H1 (cell line): ENCODE results near the gene FBXO8. TPM values are rescaled to one million over a fixed set of nuclear protein-coding genes. Genes with fewer than 3 reads are reported as not detected.

Experiments
- CTCF ChIA-PET: fragments of 300-600 bp; sonication (Branson Sonifier 250); formaldehyde crosslinking; loops from one replicate; lab custom pipeline; 2021; ENCODE audit not compliant: partially characterized antibody; lab: Charles Lee
- POLR2A ChIA-PET: fragments of 300-600 bp; sonication (Branson Sonifier 250); formaldehyde crosslinking; loops from one replicate; lab custom pipeline; 2021; ENCODE audit warnings: inconsistent platforms; ENCODE audit not compliant: partially characterized antibody; lab: Charles Lee
- DNase-seq, 2 experiments: peaks; one replicate each; pipeline versions ENCODE4 v3.0.0 to v3.0.0-alpha.2; 2010 to 2022; ENCODE audit warnings: low spot score in 2 of 2, low read depth in 1 of 2, mixed read lengths in 1 of 2
- FAIRE-seq: peaks from 2 replicates; lab custom pipeline; 2011; peaks lifted over from hg19 to GRCh38; lab: Jason Lieb, UNC
- H2AFZ ChIP-seq: 2 replicates; pipeline ENCODE4 v1.8.1; 2012; ENCODE audit warnings: low read length, inconsistent platforms
- H2AK5ac ChIP-seq: 2 replicates; pipeline ENCODE4 v1.6.1; 2013; ENCODE audit warnings: low read depth, low read length
- H2BK120ac ChIP-seq: replicated peaks from 2 replicates; pipeline ENCODE3; 2013; ENCODE audit warnings: low read depth, low read length, inconsistent platforms
- H2BK12ac ChIP-seq: 2 replicates; pipeline ENCODE4 v1.6.1; 2013; ENCODE audit warnings: low read depth, low read length
- H2BK15ac ChIP-seq: 2 replicates; pipeline ENCODE4 v1.6.1; 2013; ENCODE audit warnings: low read length
- H2BK20ac ChIP-seq: 2 replicates; pipeline ENCODE4 v1.6.1; 2013; ENCODE audit warnings: low read length
- H2BK5ac ChIP-seq: 2 replicates; pipeline ENCODE4 v1.6.1; 2013; ENCODE audit warnings: low read depth, low read length
- H3K14ac ChIP-seq: 2 replicates; pipeline ENCODE4 v1.6.1; 2013; ENCODE audit warnings: inconsistent platforms; ENCODE audit not compliant: insufficient read length
- H3K18ac ChIP-seq: 2 replicates; pipeline ENCODE4 v1.6.1; 2013; ENCODE audit warnings: low read length; ENCODE audit errors: extremely low read depth
- H3K23ac ChIP-seq: 2 replicates; pipeline ENCODE4 v1.6.1; 2013; ENCODE audit warnings: inconsistent platforms; ENCODE audit not compliant: insufficient read length
- H3K23me2 ChIP-seq: 2 replicates; pipeline ENCODE4 v1.6.1; 2013; ENCODE audit warnings: low read depth, low read length
- H3K27ac ChIP-seq: 2 replicates; pipeline ENCODE4 v1.6.1; 2011; ENCODE audit warnings: low read depth, low read length, inconsistent platforms
- H3K27me3 ChIP-seq, 4 experiments: replicated peaks in 1 of 4; 1 replicate in 1 of 4; 2 replicates in 3 of 4; pipeline versions ENCODE4 v1.6.1 to v1.8.1; 2011 to 2013; ENCODE audit warnings: low read length in 3 of 4, mild to moderate bottlenecking in 3 of 4, inconsistent platforms in 2 of 4, mixed read lengths in 2 of 4, moderate library complexity in 1 of 4; ENCODE audit not compliant: control insufficient read depth in 3 of 4, insufficient read depth in 3 of 4; ENCODE audit errors: extremely low read depth in 1 of 4
- H3K36me3 ChIP-seq, 4 experiments: 2 replicates each; pipeline versions ENCODE4 v1.6.1 to v1.8.1; 2011 to 2013; ENCODE audit warnings: mild to moderate bottlenecking in 4 of 4, low read length in 3 of 4, moderate library complexity in 2 of 4, control low read depth in 1 of 4, inconsistent platforms in 1 of 4; ENCODE audit not compliant: insufficient read depth in 4 of 4, control insufficient read depth in 2 of 4
- H3K4ac ChIP-seq: replicated peaks from 2 replicates; pipeline ENCODE3; 2013; ENCODE audit warnings: low read length, low read depth, mixed read lengths, inconsistent platforms; ENCODE audit not compliant: insufficient read length
- H3K4me1 ChIP-seq, 4 experiments: replicated peaks in 1 of 4; 1 replicate in 1 of 4; 2 replicates in 3 of 4; pipeline versions ENCODE4 v1.6.1 to v1.8.1; 2011 to 2013; ENCODE audit warnings: low read length in 3 of 4, inconsistent platforms in 2 of 4, mixed read lengths in 1 of 4; ENCODE audit not compliant: insufficient read depth in 4 of 4, control insufficient read depth in 3 of 4
- H3K4me2 ChIP-seq, 2 experiments: 2 replicates each; pipeline versions ENCODE4 v1.6.1 to v1.8.1; 2011 to 2013; ENCODE audit warnings: low read depth in 2 of 2, low read length in 2 of 2, control low read depth in 1 of 2, inconsistent platforms in 1 of 2, mild to moderate bottlenecking in 1 of 2; ENCODE audit not compliant: insufficient read depth in 1 of 2
- H3K4me3 ChIP-seq, 4 experiments: fragments of 200-600, 300-600 bp in 1 of 4; sonication (generic), shearing (Covaris generic), sonication (Bioruptor Twin) in 1 of 4; 2 replicates each; pipeline versions ENCODE4 v1.5.1 to v1.8.1; 2011 to 2016; ENCODE audit warnings: low read length in 4 of 4, low read depth in 3 of 4, control low read depth in 2 of 4, inconsistent platforms in 2 of 4, mild to moderate bottlenecking in 2 of 4, mixed read lengths in 1 of 4, moderate library complexity in 1 of 4; ENCODE audit not compliant: insufficient read depth in 2 of 4; ENCODE audit errors: extremely low read depth in 1 of 4
- H3K56ac ChIP-seq: replicated peaks from 2 replicates; pipeline ENCODE3; 2013; ENCODE audit warnings: low read depth, mild to moderate bottlenecking, mixed read lengths, low read length, inconsistent platforms; ENCODE audit not compliant: insufficient read length
- H3K79me1 ChIP-seq: 2 replicates; pipeline ENCODE4 v1.6.1; 2013; ENCODE audit warnings: low read depth, low read length, control low read depth
- H3K79me2 ChIP-seq, 2 experiments: 2 replicates each; pipeline versions ENCODE4 v1.6.1 to v1.8.1; 2012 to 2013; ENCODE audit warnings: low read length in 2 of 2, mild to moderate bottlenecking in 2 of 2, inconsistent platforms in 1 of 2; ENCODE audit not compliant: insufficient read depth in 2 of 2, control insufficient read depth in 1 of 2
- H3K9ac ChIP-seq, 4 experiments: replicated peaks in 1 of 4; 1 replicate in 1 of 4; 2 replicates in 3 of 4; pipeline versions ENCODE4 v1.6.1 to v1.8.1; 2011 to 2013; ENCODE audit warnings: low read depth in 3 of 4, low read length in 3 of 4, control low read depth in 2 of 4, mild to moderate bottlenecking in 2 of 4, moderate library complexity in 2 of 4, inconsistent platforms in 1 of 4; ENCODE audit errors: extremely low read depth in 1 of 4
- H3K9me3 ChIP-seq, 2 experiments: 2 replicates each; pipeline versions ENCODE4 v1.6.1 to v1.8.1; 2012 to 2013; ENCODE audit warnings: mild to moderate bottlenecking in 2 of 2, moderate library complexity in 2 of 2, control low read depth in 1 of 2, inconsistent platforms in 1 of 2, low read depth in 1 of 2, low read length in 1 of 2, mixed read lengths in 1 of 2; ENCODE audit not compliant: insufficient read depth in 2 of 2
- H4K20me1 ChIP-seq, 2 experiments: replicated peaks in 1 of 2; 2 replicates each; pipeline versions ENCODE3 to v1.8.1; 2011 to 2013; ENCODE audit warnings: inconsistent platforms in 2 of 2, low read length in 2 of 2, mild to moderate bottlenecking in 1 of 2; ENCODE audit not compliant: insufficient read depth in 2 of 2, control insufficient read depth in 1 of 2
- H4K5ac ChIP-seq: 2 replicates; pipeline ENCODE4 v1.6.1; 2013; ENCODE audit warnings: low read length, low read depth, mixed read lengths, inconsistent platforms; ENCODE audit not compliant: insufficient read length
- H4K8ac ChIP-seq: 2 replicates; pipeline ENCODE4 v1.8.0; 2013; ENCODE audit warnings: mild to moderate bottlenecking, moderate library complexity, low read length, inconsistent platforms; ENCODE audit not compliant: insufficient read depth; ENCODE audit errors: extremely low read depth
- H4K91ac ChIP-seq: replicated peaks from 2 replicates; pipeline ENCODE3; 2013; ENCODE audit warnings: low read length, mixed read lengths, inconsistent platforms; ENCODE audit not compliant: insufficient read length
- BACH1 ChIP-seq: IDR thresholded peaks from 2 replicates; pipeline ENCODE4 v1.6.1; 2012; ENCODE audit warnings: low read length, improper control_type of control experiment
- BRCA1 ChIP-seq: IDR thresholded peaks from 2 replicates; pipeline ENCODE4 v1.6.1; 2012; ENCODE audit warnings: low read depth, low read length, improper control_type of control experiment
- EZH2 ChIP-seq: fragments of 200-600 bp; sonication (generic); IDR thresholded peaks from 2 replicates; pipeline ENCODE4 v1.7.1; 2012; ENCODE audit warnings: low read depth, mild to moderate bottlenecking, moderate library complexity, low read length, inconsistent platforms; ENCODE audit not compliant: severe bottlenecking
- RBBP5 ChIP-seq: IDR thresholded peaks from 2 replicates; pipeline ENCODE4 v1.7.1; 2012; ENCODE audit warnings: low read depth, mild to moderate bottlenecking, inconsistent platforms, low read length, moderate library complexity, borderline replicate concordance
- SIX5 ChIP-seq: IDR thresholded peaks from 2 replicates; pipeline ENCODE4 v1.6.1; 2011; ENCODE audit warnings: mild to moderate bottlenecking, low read depth, low read length
- SUZ12 ChIP-seq: fragments of 200-600 bp; sonication (generic); IDR thresholded peaks from 2 replicates; pipeline ENCODE4 v1.6.1; 2012; ENCODE audit warnings: mild to moderate bottlenecking, inconsistent platforms, low read length, moderate library complexity, mixed read lengths
- TAF7 ChIP-seq: optimal IDR thresholded peaks from 2 replicates; pipeline ENCODE3; 2011; ENCODE audit warnings: low read depth, mild to moderate bottlenecking, inconsistent platforms, low read length, moderate library complexity, borderline replicate concordance
- WGBS, 2 experiments: shearing (Covaris generic) in 1 of 2; methylation state at CpG; one replicate each; pipeline versions ENCODE4 v1.1.6 to v1.1.7; 2013 to 2015; ENCODE audit warnings: low lambda C conversion rate in 2 of 2, mixed read lengths in 2 of 2, inconsistent platforms in 1 of 2, low coverage in 1 of 2, missing lambda C conversion rate in 1 of 2; ENCODE audit not compliant: insufficient replicate concordance in 2 of 2, insufficient coverage in 1 of 2, insufficient read length in 1 of 2; ENCODE audit errors: extremely low coverage in 1 of 2, missing lambda C conversion rate in 1 of 2; 5-methylcytosine and 5-hydroxymethylcytosine counted together
- polyA plus RNA-seq, 7 experiments: library from polyadenylated mRNA; depleted of rRNA in 3 of 7; stranded (reverse) in 5 of 7; unstranded in 2 of 7; fragments of >200 nt in 5 of 7; fragments of 200-250 nt in 2 of 7; gene quantifications; 1 replicate in 5 of 7; 2 replicates in 1 of 7; 4 replicates in 1 of 7; pipeline versions ENCODE4 v1.2.1 to v1.2.3, GENCODE V29; 2011 to 2013; ENCODE audit warnings: missing spikeins in 2 of 7, mixed read lengths in 2 of 7
- total RNA-seq: library from RNA; stranded (reverse); fragmentation: NEBNext Ultra II Directional; extraction: Animal tissue kit (Norgen Biotek cat#: 25700); gene quantifications from 2 replicates; pipeline ENCODE4 v1.2.1, GENCODE V29; 2021

The FBXO8 gene
- total and polyA plus RNA-seq, 2 of the 8 experiments (the other 6 are each of a cell fraction or from before 2014, with no cell fraction given): 5.1 to 7.5 TPM

GRCh38 chr4:174198828-174199227 is 84.6 kb downstream of the FBXO8 start:
- no peak overlapping the region for H2BK15ac ChIP-seq
- H3K27ac ChIP-seq: no peak overlapping the region
- no peak overlapping the region for H2AFZ ChIP-seq
- ChIA-PET CTCF (interaction anchor here (0.6 to 1.7 kb wide), 2 partner anchors 24 to 38 kb away, joined by 3 to 7 read pairs; no protein-coding TSS in a partner anchor), POLR2A (no interaction called here)
- H3K56ac ChIP-seq: no peak overlapping the region
- WGBS, 2 experiments: 90% methylated on average over 4 of the region's 4 CpGs; no CpG with 5 or more reads in 1 of the 2 experiments
- no peak for FAIRE-seq
- no peak overlapping the region for H2BK20ac ChIP-seq
- H3K4me1 ChIP-seq: no peaks in the 10 kb centered on the region
- no peaks in the 10 kb centered on the region for H3K23me2 ChIP-seq
- no peak overlapping the region for H3K18ac ChIP-seq
- DNase-seq: no peak
- H3K14ac ChIP-seq: no peak overlapping the region
- H3K23ac ChIP-seq: no peak overlapping the region
- peaks cover 0 to 1% (median 0%) of the 10 kb centered on the region in 4 experiments; a peak in 2 of 7 replicates for H3K27me3 ChIP-seq
- no peaks in the 10 kb centered on the region for H3K79me2 ChIP-seq
- H2BK120ac ChIP-seq: no peak overlapping the region
- H4K91ac ChIP-seq: no peak overlapping the region
- no peak overlapping the region for H3K4me2 ChIP-seq
- H4K20me1 ChIP-seq: no peaks in the 10 kb centered on the region
- no peak overlapping the region for H2BK12ac ChIP-seq
- H3K36me3 ChIP-seq: no peaks in the 10 kb centered on the region
- TF ChIP-seq TAF7 (no peak), SIX5 (no peak), SUZ12 (no peak), EZH2 (no peak), BRCA1 (no peak), RBBP5 (no peak), BACH1 (no peak)
- H4K8ac ChIP-seq: no peak overlapping the region
- no peaks in the 10 kb centered on the region for H3K9me3 ChIP-seq
- no peak overlapping the region for H3K4ac ChIP-seq
- no peak overlapping the region for H2BK5ac ChIP-seq
- H3K9ac ChIP-seq: no peak overlapping the region
- H2AK5ac ChIP-seq: no peak overlapping the region
- H3K79me1 ChIP-seq: no peaks in the 10 kb centered on the region
- H3K4me3 ChIP-seq: no peak overlapping the region
- no peak overlapping the region for H4K5ac ChIP-seq
